Stomach smooth muscle (tissue), 2 donors: Measurements from ENCODE around the gene PATZ1.
"Not testable (repeated sequence)": the region's sequence is repeated elsewhere in the genome, so short reads cannot be mapped to it uniquely, and the experiment has no call there.

Source experiments
- H3K27ac ChIP-seq: one replicate; pipeline ENCODE4 v1.7.0; 2013; ENCODE audit warnings: mild to moderate bottlenecking, low read length, inconsistent platforms
- H3K27me3 ChIP-seq, 2 donors: one replicate each; pipeline ENCODE4 v1.7.0; 2013; ENCODE audit warnings: low read length in 2 of 2; ENCODE audit not compliant: insufficient read depth in 2 of 2, control insufficient read depth in 1 of 2
- H3K36me3 ChIP-seq, 2 donors: one replicate each; pipeline ENCODE4 v1.7.0; 2013; ENCODE audit warnings: low read length in 2 of 2; ENCODE audit not compliant: control insufficient read depth in 2 of 2, insufficient read depth in 2 of 2
- H3K4me1 ChIP-seq: one replicate; pipeline ENCODE4 v1.7.0; 2013; ENCODE audit warnings: low read length; ENCODE audit not compliant: control insufficient read depth, insufficient read depth
- H3K4me3 ChIP-seq, 2 donors: one replicate each; pipeline ENCODE4 v1.7.0; 2013; ENCODE audit warnings: low read length in 2 of 2
- H3K9ac ChIP-seq, 2 donors: one replicate each; pipeline ENCODE4 v1.7.0; 2013; ENCODE audit warnings: low read length in 2 of 2, mild to moderate bottlenecking in 1 of 2
- H3K9me3 ChIP-seq, 2 donors: one replicate each; pipeline ENCODE4 v1.7.0; 2013; ENCODE audit warnings: low read length in 2 of 2; ENCODE audit not compliant: control insufficient read depth in 2 of 2
- donor health status: healthy.
- donor health status: Pancreatic carcinoma.

Gene PATZ1

GRCh38 chr22:31350410-31350863, 4.3 kb upstream of the PATZ1 start:
- Histone ChIP-seq H3K4me3 (no peak overlapping the region), H3K27me3 (peaks cover 2 to 6% of the 10 kb centered on the region in 2 donors), H3K27ac (no peak overlapping the region), H3K9ac (no peak overlapping the region), H3K9me3 (no peaks in the 10 kb centered on the region), H3K36me3 (no peaks in the 10 kb centered on the region), H3K4me1 (peaks cover 10% of the 10 kb centered on the region)

DNA sequence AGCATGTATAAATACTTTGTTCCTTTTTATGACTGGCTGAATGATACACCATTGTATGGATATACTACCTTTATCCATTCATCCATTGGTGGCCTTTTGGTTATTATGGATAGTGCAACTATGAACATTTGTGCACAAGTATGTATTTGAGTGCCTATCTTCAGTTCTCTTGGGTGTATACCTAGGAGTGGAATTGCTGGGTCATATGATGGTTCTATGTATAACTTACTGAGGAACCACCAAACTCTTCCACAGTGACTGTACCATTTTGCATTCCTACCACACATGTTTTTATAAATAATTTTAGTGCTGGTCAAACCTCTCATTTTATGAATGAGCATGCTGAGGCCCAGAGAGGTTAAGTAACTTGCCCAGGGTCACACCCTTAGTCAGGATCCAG, 3.8 kb upstream of the PATZ1 start:
- H3K9me3 ChIP-seq = no peaks in the 10 kb centered on the region
- H3K36me3 ChIP-seq = no peaks in the 10 kb centered on the region
- H3K9ac ChIP-seq = no peak overlapping the region
- peaks cover 2 to 5% of the 10 kb centered on the region in 2 donors for H3K27me3 ChIP-seq
- no peak overlapping the region for H3K4me3 ChIP-seq
- H3K4me1 ChIP-seq = peaks cover 13% of the 10 kb centered on the region
- H3K27ac ChIP-seq = no peak overlapping the region

DNA sequence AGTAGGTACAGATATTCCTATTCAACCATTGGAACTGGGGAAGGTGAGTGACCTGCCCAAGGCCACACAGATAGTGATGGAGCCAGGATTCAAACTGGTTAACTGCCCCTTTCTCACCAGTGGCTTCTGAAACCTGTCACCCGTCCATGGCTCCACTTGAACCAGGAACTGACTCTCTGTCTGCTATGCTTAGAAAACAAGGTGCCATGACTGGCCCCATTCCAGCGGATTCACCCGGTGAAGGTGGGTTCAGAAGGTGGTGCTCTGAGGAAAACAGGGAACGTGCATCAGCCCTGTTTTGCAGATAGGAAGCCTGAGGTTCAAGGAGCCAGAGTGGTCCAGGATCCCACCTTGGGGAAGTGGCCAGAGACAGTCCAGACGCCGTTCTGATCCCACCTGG, 2.6 kb upstream of the PATZ1 start:
- Histone ChIP-seq H3K9me3 (no peaks in the 10 kb centered on the region), H3K36me3 (no peaks in the 10 kb centered on the region), H3K4me3 (no peak overlapping the region), H3K27me3 (peaks cover 2 to 5% of the 10 kb centered on the region in 2 donors), H3K9ac (no peak overlapping the region), H3K4me1 (peaks cover 25% of the 10 kb centered on the region), H3K27ac (no peak overlapping the region)

DNA sequence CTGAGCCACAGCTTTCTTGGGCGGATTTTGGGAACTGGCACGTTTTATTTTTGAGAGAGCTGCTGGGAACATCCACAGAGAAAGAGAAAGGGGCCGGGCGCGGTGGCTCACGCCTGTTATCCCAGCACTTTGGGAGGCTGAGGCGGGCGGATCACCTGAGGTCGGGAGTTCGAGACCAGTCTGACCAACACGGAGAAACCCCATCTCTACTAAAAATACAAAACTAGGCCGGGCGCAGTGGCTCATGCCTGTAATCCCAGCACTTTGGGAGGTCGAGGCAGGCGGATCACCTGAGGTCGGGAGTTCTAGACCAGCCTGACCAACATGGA, 1.8 kb upstream of the PATZ1 start:
- Histone ChIP-seq H3K4me1 (peaks cover 33% of the 10 kb centered on the region), H3K4me3 (peak overlapping the region; percentile 81 to 91), H3K9ac (peak overlapping the region; percentile 80), H3K27ac (peak overlapping the region; percentile 80)
- H3K9me3 ChIP-seq, H3K27me3 ChIP-seq, H3K36me3 ChIP-seq: not testable (repeated sequence)

- Histone ChIP-seq H3K4me3 (peak overlapping the region; percentile 81 to 91), H3K9me3 (no peaks in the 10 kb centered on the region), H3K27ac (peak overlapping the region; percentile 80), H3K4me1 (peaks cover 39% of the 10 kb centered on the region), H3K27me3 (peaks cover 0 to under 1% of the 10 kb centered on the region in 2 donors), H3K36me3 (no peaks in the 10 kb centered on the region), H3K9ac (peak overlapping the region; percentile 80)
Observed at GRCh38 chr22:31347251-31348008, 1.3 kb upstream of the PATZ1 start.

- H3K9ac ChIP-seq = peak overlapping the region; percentile 80
- H3K4me3 ChIP-seq = peak overlapping the region; percentile 81 to 91
- peak overlapping the region; percentile 80 for H3K27ac ChIP-seq
- H3K9me3 ChIP-seq = no peaks in the 10 kb centered on the region
- peaks cover 45% of the 10 kb centered on the region for H3K4me1 ChIP-seq
- peaks cover 0 to 5% of the 10 kb centered on the region in 2 donors for H3K36me3 ChIP-seq
- no peaks in the 10 kb centered on the region for H3K27me3 ChIP-seq
Observed at GRCh38 chr22:31346733-31347250, 646 bp upstream of the PATZ1 start.

GRCh38 chr22:31345331-31346254, 553 bp downstream of the PATZ1 start:
- no peaks in the 10 kb centered on the region for H3K9me3 ChIP-seq
- H3K9ac ChIP-seq = peak overlapping the region in 1 of 2 donors; percentile 45
- H3K27ac ChIP-seq = no peak overlapping the region
- H3K4me3 ChIP-seq = peak overlapping the region; percentile 58 to 71
- H3K36me3 ChIP-seq = peaks cover 3 to 13% of the 10 kb centered on the region in 2 donors
- H3K27me3 ChIP-seq = no peaks in the 10 kb centered on the region
- H3K4me1 ChIP-seq = peaks cover 48% of the 10 kb centered on the region

DNA sequence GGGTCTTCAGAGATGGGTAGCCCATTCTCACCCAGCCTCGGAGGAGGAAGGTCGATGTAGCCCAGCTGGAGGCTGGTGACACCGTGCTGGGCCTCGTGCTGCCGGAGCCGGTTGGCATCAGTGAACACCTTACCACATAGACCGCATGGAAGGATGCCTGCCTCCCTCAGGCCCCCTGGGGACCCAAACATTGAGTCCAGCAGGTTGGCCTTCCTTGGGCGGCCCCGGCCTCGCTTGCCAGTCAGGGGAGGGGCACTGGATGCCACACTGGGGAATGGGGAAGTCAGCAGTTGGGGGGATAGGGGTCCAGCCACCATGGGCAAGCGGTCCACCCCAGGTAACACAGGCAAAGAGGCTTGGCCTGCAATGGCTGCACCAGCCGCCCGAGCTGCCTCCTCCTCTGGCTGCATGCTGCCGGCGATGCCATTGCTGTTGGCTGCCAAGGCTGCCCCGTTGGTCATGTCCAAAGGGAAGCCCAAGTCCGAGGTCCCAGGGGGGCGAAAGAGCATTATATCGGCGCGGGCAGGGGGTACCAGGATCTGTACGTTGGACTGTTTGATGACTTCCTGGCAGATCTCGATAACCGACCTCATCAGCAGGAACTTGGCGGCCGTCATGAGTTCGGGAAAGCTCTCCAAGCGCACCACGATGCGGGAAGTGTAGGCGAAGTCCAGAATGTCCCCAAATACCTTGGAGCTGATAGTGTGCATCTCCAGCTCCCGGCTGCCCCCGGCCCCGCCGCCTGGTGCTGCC, 1.4 kb downstream of the PATZ1 start:
- H3K9me3 ChIP-seq = no peaks in the 10 kb centered on the region
- no peaks in the 10 kb centered on the region for H3K27me3 ChIP-seq
- peak overlapping the region; percentile 41 for H3K27ac ChIP-seq
- peak overlapping the region in 1 of 2 donors; percentile 22 for H3K9ac ChIP-seq
- H3K4me1 ChIP-seq = peaks cover 52% of the 10 kb centered on the region
- H3K36me3 ChIP-seq = peaks cover 4 to 21% of the 10 kb centered on the region in 2 donors
- H3K4me3 ChIP-seq = peak overlapping the region; percentile 58 to 71

DNA sequence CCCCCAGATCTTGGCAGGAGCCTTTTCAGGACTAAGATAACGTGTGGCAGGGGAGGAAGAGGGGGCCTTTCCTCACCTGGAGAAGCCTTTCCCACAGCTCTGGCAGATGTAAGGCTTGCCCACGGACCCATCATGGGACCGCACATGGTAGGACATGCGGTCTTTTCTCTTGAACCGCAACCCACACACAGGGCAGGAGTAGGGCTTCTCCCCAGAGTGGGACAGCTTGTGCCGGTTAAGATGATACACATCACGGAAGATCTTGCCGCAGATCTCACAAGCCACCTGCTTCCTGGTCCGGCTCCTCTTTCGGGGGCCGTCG, 1.9 kb downstream of the PATZ1 start:
- Histone ChIP-seq H3K4me1 (peaks cover 57% of the 10 kb centered on the region), H3K4me3 (peak overlapping the region; percentile 14 to 71), H3K27me3 (no peaks in the 10 kb centered on the region), H3K9ac (peak overlapping the region in 1 of 2 donors; percentile 62), H3K36me3 (peaks cover 4 to 23% of the 10 kb centered on the region in 2 donors), H3K9me3 (no peaks in the 10 kb centered on the region), H3K27ac (peak overlapping the region; percentile 41)
